H1 (cell line): ENCODE data around the gene TRIM73. TPM values are rescaled to one million over a fixed set of nuclear protein-coding genes. Genes with fewer than 3 reads are reported as not detected.
"Not testable (repeated sequence)": the region's sequence is repeated elsewhere in the genome, so short reads cannot be mapped to it uniquely, and the experiment has no call there.

Experiments used
- CTCF ChIA-PET: fragments of 300-600 bp; sonication (Branson Sonifier 250); formaldehyde crosslinking; loops from one replicate; lab custom pipeline; 2021; ENCODE audit not compliant: partially characterized antibody; lab: Charles Lee
- POLR2A ChIA-PET: fragments of 300-600 bp; sonication (Branson Sonifier 250); formaldehyde crosslinking; loops from one replicate; lab custom pipeline; 2021; ENCODE audit warnings: inconsistent platforms; ENCODE audit not compliant: partially characterized antibody; lab: Charles Lee
- DNase-seq, 2 experiments: peaks; one replicate each; pipeline versions ENCODE4 v3.0.0 to v3.0.0-alpha.2; 2010 to 2022; ENCODE audit warnings: low spot score in 2 of 2, low read depth in 1 of 2, mixed read lengths in 1 of 2
- FAIRE-seq: peaks from 2 replicates; lab custom pipeline; 2011; peaks lifted over from hg19 to GRCh38; lab: Jason Lieb, UNC
- H2AFZ ChIP-seq: 2 replicates; pipeline ENCODE4 v1.8.1; 2012; ENCODE audit warnings: low read length, inconsistent platforms
- H2AK5ac ChIP-seq: 2 replicates; pipeline ENCODE4 v1.6.1; 2013; ENCODE audit warnings: low read depth, low read length
- H2BK120ac ChIP-seq: replicated peaks from 2 replicates; pipeline ENCODE3; 2013; ENCODE audit warnings: low read depth, low read length, inconsistent platforms
- H2BK12ac ChIP-seq: 2 replicates; pipeline ENCODE4 v1.6.1; 2013; ENCODE audit warnings: low read depth, low read length
- H2BK15ac ChIP-seq: 2 replicates; pipeline ENCODE4 v1.6.1; 2013; ENCODE audit warnings: low read length
- H2BK20ac ChIP-seq: 2 replicates; pipeline ENCODE4 v1.6.1; 2013; ENCODE audit warnings: low read length
- H2BK5ac ChIP-seq: 2 replicates; pipeline ENCODE4 v1.6.1; 2013; ENCODE audit warnings: low read depth, low read length
- H3K14ac ChIP-seq: 2 replicates; pipeline ENCODE4 v1.6.1; 2013; ENCODE audit warnings: inconsistent platforms; ENCODE audit not compliant: insufficient read length
- H3K18ac ChIP-seq: 2 replicates; pipeline ENCODE4 v1.6.1; 2013; ENCODE audit warnings: low read length; ENCODE audit errors: extremely low read depth
- H3K23ac ChIP-seq: 2 replicates; pipeline ENCODE4 v1.6.1; 2013; ENCODE audit warnings: inconsistent platforms; ENCODE audit not compliant: insufficient read length
- H3K23me2 ChIP-seq: 2 replicates; pipeline ENCODE4 v1.6.1; 2013; ENCODE audit warnings: low read depth, low read length
- H3K27ac ChIP-seq: 2 replicates; pipeline ENCODE4 v1.6.1; 2011; ENCODE audit warnings: low read depth, low read length, inconsistent platforms
- H3K27me3 ChIP-seq, 4 experiments: replicated peaks in 1 of 4; 1 replicate in 1 of 4; 2 replicates in 3 of 4; pipeline versions ENCODE4 v1.6.1 to v1.8.1; 2011 to 2013; ENCODE audit warnings: low read length in 3 of 4, mild to moderate bottlenecking in 3 of 4, inconsistent platforms in 2 of 4, mixed read lengths in 2 of 4, moderate library complexity in 1 of 4; ENCODE audit not compliant: control insufficient read depth in 3 of 4, insufficient read depth in 3 of 4; ENCODE audit errors: extremely low read depth in 1 of 4
- H3K36me3 ChIP-seq, 4 experiments: 2 replicates each; pipeline versions ENCODE4 v1.6.1 to v1.8.1; 2011 to 2013; ENCODE audit warnings: mild to moderate bottlenecking in 4 of 4, low read length in 3 of 4, moderate library complexity in 2 of 4, control low read depth in 1 of 4, inconsistent platforms in 1 of 4; ENCODE audit not compliant: insufficient read depth in 4 of 4, control insufficient read depth in 2 of 4
- H3K4ac ChIP-seq: replicated peaks from 2 replicates; pipeline ENCODE3; 2013; ENCODE audit warnings: low read length, low read depth, mixed read lengths, inconsistent platforms; ENCODE audit not compliant: insufficient read length
- H3K4me1 ChIP-seq, 4 experiments: replicated peaks in 1 of 4; 1 replicate in 1 of 4; 2 replicates in 3 of 4; pipeline versions ENCODE4 v1.6.1 to v1.8.1; 2011 to 2013; ENCODE audit warnings: low read length in 3 of 4, inconsistent platforms in 2 of 4, mixed read lengths in 1 of 4; ENCODE audit not compliant: insufficient read depth in 4 of 4, control insufficient read depth in 3 of 4
- H3K4me2 ChIP-seq, 2 experiments: 2 replicates each; pipeline versions ENCODE4 v1.6.1 to v1.8.1; 2011 to 2013; ENCODE audit warnings: low read depth in 2 of 2, low read length in 2 of 2, control low read depth in 1 of 2, inconsistent platforms in 1 of 2, mild to moderate bottlenecking in 1 of 2; ENCODE audit not compliant: insufficient read depth in 1 of 2
- H3K4me3 ChIP-seq, 4 experiments: fragments of 200-600, 300-600 bp in 1 of 4; sonication (generic), shearing (Covaris generic), sonication (Bioruptor Twin) in 1 of 4; 2 replicates each; pipeline versions ENCODE4 v1.5.1 to v1.8.1; 2011 to 2016; ENCODE audit warnings: low read length in 4 of 4, low read depth in 3 of 4, control low read depth in 2 of 4, inconsistent platforms in 2 of 4, mild to moderate bottlenecking in 2 of 4, mixed read lengths in 1 of 4, moderate library complexity in 1 of 4; ENCODE audit not compliant: insufficient read depth in 2 of 4; ENCODE audit errors: extremely low read depth in 1 of 4
- H3K56ac ChIP-seq: replicated peaks from 2 replicates; pipeline ENCODE3; 2013; ENCODE audit warnings: low read depth, mild to moderate bottlenecking, mixed read lengths, low read length, inconsistent platforms; ENCODE audit not compliant: insufficient read length
- H3K79me1 ChIP-seq: 2 replicates; pipeline ENCODE4 v1.6.1; 2013; ENCODE audit warnings: low read depth, low read length, control low read depth
- H3K79me2 ChIP-seq, 2 experiments: 2 replicates each; pipeline versions ENCODE4 v1.6.1 to v1.8.1; 2012 to 2013; ENCODE audit warnings: low read length in 2 of 2, mild to moderate bottlenecking in 2 of 2, inconsistent platforms in 1 of 2; ENCODE audit not compliant: insufficient read depth in 2 of 2, control insufficient read depth in 1 of 2
- H3K9ac ChIP-seq, 4 experiments: replicated peaks in 1 of 4; 1 replicate in 1 of 4; 2 replicates in 3 of 4; pipeline versions ENCODE4 v1.6.1 to v1.8.1; 2011 to 2013; ENCODE audit warnings: low read depth in 3 of 4, low read length in 3 of 4, control low read depth in 2 of 4, mild to moderate bottlenecking in 2 of 4, moderate library complexity in 2 of 4, inconsistent platforms in 1 of 4; ENCODE audit errors: extremely low read depth in 1 of 4
- H3K9me3 ChIP-seq, 2 experiments: 2 replicates each; pipeline versions ENCODE4 v1.6.1 to v1.8.1; 2012 to 2013; ENCODE audit warnings: mild to moderate bottlenecking in 2 of 2, moderate library complexity in 2 of 2, control low read depth in 1 of 2, inconsistent platforms in 1 of 2, low read depth in 1 of 2, low read length in 1 of 2, mixed read lengths in 1 of 2; ENCODE audit not compliant: insufficient read depth in 2 of 2
- H4K20me1 ChIP-seq, 2 experiments: replicated peaks in 1 of 2; 2 replicates each; pipeline versions ENCODE3 to v1.8.1; 2011 to 2013; ENCODE audit warnings: inconsistent platforms in 2 of 2, low read length in 2 of 2, mild to moderate bottlenecking in 1 of 2; ENCODE audit not compliant: insufficient read depth in 2 of 2, control insufficient read depth in 1 of 2
- H4K5ac ChIP-seq: 2 replicates; pipeline ENCODE4 v1.6.1; 2013; ENCODE audit warnings: low read length, low read depth, mixed read lengths, inconsistent platforms; ENCODE audit not compliant: insufficient read length
- H4K8ac ChIP-seq: 2 replicates; pipeline ENCODE4 v1.8.0; 2013; ENCODE audit warnings: mild to moderate bottlenecking, moderate library complexity, low read length, inconsistent platforms; ENCODE audit not compliant: insufficient read depth; ENCODE audit errors: extremely low read depth
- H4K91ac ChIP-seq: replicated peaks from 2 replicates; pipeline ENCODE3; 2013; ENCODE audit warnings: low read length, mixed read lengths, inconsistent platforms; ENCODE audit not compliant: insufficient read length
- WGBS, 2 experiments: shearing (Covaris generic) in 1 of 2; methylation state at CpG; one replicate each; pipeline versions ENCODE4 v1.1.6 to v1.1.7; 2013 to 2015; ENCODE audit warnings: low lambda C conversion rate in 2 of 2, mixed read lengths in 2 of 2, inconsistent platforms in 1 of 2, low coverage in 1 of 2, missing lambda C conversion rate in 1 of 2; ENCODE audit not compliant: insufficient replicate concordance in 2 of 2, insufficient coverage in 1 of 2, insufficient read length in 1 of 2; ENCODE audit errors: extremely low coverage in 1 of 2, missing lambda C conversion rate in 1 of 2; 5-methylcytosine and 5-hydroxymethylcytosine counted together
- polyA plus RNA-seq, 7 experiments: library from polyadenylated mRNA; depleted of rRNA in 3 of 7; stranded (reverse) in 5 of 7; unstranded in 2 of 7; fragments of >200 nt in 5 of 7; fragments of 200-250 nt in 2 of 7; gene quantifications; 1 replicate in 5 of 7; 2 replicates in 1 of 7; 4 replicates in 1 of 7; pipeline versions ENCODE4 v1.2.1 to v1.2.3, GENCODE V29; 2011 to 2013; ENCODE audit warnings: missing spikeins in 2 of 7, mixed read lengths in 2 of 7
- total RNA-seq: library from RNA; stranded (reverse); fragmentation: NEBNext Ultra II Directional; extraction: Animal tissue kit (Norgen Biotek cat#: 25700); gene quantifications from 2 replicates; pipeline ENCODE4 v1.2.1, GENCODE V29; 2021

Gene TRIM73
- total and polyA plus RNA-seq, 2 of the 8 experiments (the other 6 are each of a cell fraction or from before 2014, with no cell fraction given): 0.73 to 1.0 TPM

GRCh38 chr7:75442101-75442464, 46.7 kb downstream of the TRIM73 start:
- H3K9me3 ChIP-seq, H2BK15ac ChIP-seq, POLR2A ChIA-PET, H3K27me3 ChIP-seq, H2BK20ac ChIP-seq, H4K91ac ChIP-seq, H2BK5ac ChIP-seq, H3K4me1 ChIP-seq, H3K56ac ChIP-seq, H4K8ac ChIP-seq, H4K5ac ChIP-seq, DNase-seq, H3K14ac ChIP-seq, H3K18ac ChIP-seq, H2AK5ac ChIP-seq, H3K27ac ChIP-seq, H3K23ac ChIP-seq, H2BK120ac ChIP-seq, H2AFZ ChIP-seq, FAIRE-seq, H4K20me1 ChIP-seq, H3K79me2 ChIP-seq, H3K4ac ChIP-seq, H3K79me1 ChIP-seq, H2BK12ac ChIP-seq, H3K23me2 ChIP-seq, CTCF ChIA-PET: not testable (repeated sequence)
- 2% methylated on average over 5 of the region's 37 CpGs; no CpG with 5 or more reads in 1 of the 2 experiments for WGBS, 2 experiments
- Histone ChIP-seq H3K36me3 (peaks cover 7 to 32% (median 19%) of the 10 kb centered on the region in 4 experiments; a peak in 7 of 8 replicates), H3K9ac (peak overlapping the region in 3 of 4 experiments; percentile 34 to 60 (median 55); a peak in 5 of 7 replicates), H3K4me3 (peak overlapping the region; percentile 26 to 53 (median 37); a peak in 6 of 8 replicates), H3K4me2 (peak overlapping the region; percentile 54 to 58)
